Measurements from ENCODE around the gene CHAC1. TPM values are rescaled to one million over a fixed set of nuclear protein-coding genes. Genes with fewer than 3 reads are reported as not detected.

Gene CHAC1
- total and polyA plus RNA-seq, 2 of the 13 experiments (the other 11 are each of a cell fraction or from before 2014, with no cell fraction given): 0.44 TPM; not detected in 1

GRCh38 chr15:40938536-40938870 lies 14.8 kb upstream of the CHAC1 start:
- no peak for TF ChIP-seq MLLT10 (CRISPR knock-in tag; IDR thresholded peaks at IDR 0.05)
- TF ChIP-seq FOXP1 (IDR thresholded peaks at IDR 0.05): no peak
- TF ChIP-seq FOXP1 (CRISPR knock-in tag; IDR thresholded peaks at IDR 0.05): no peak
- no peak for TF ChIP-seq SIN3A (IDR thresholded peaks at IDR 0.05; ENCODE audit: borderline replicate concordance, low read depth, low read length)
- no peak for TF ChIP-seq HOXD1 (CRISPR knock-in tag; IDR thresholded peaks at IDR 0.05)
- no peak for TF ChIP-seq SIX1 (CRISPR knock-in tag; IDR thresholded peaks at IDR 0.05; ENCODE audit: borderline replicate concordance)
- TF ChIP-seq ATF6 (CRISPR knock-in tag; conservative IDR thresholded peaks at IDR 0.05): no peak
- TF ChIP-seq MTA1 (CRISPR knock-in tag; IDR thresholded peaks at IDR 0.05; ENCODE audit: borderline replicate concordance): no peak
- TF ChIP-seq ZIK1 (CRISPR knock-in tag; IDR thresholded peaks at IDR 0.05; ENCODE audit: borderline replicate concordance, low read depth): no peak
- TF ChIP-seq ZNF468 (CRISPR knock-in tag; IDR thresholded peaks at IDR 0.05): no peak
- no peak for TF ChIP-seq NR3C1 (CRISPR knock-in tag; IDR thresholded peaks at IDR 0.05)
- TF ChIP-seq TMF1 (CRISPR knock-in tag; IDR thresholded peaks at IDR 0.05; ENCODE audit: low read depth): no peak
- TF ChIP-seq ZFP36L2 (CRISPR knock-in tag; IDR thresholded peaks at IDR 0.05): no peak
- TF ChIP-seq NONO (IDR thresholded peaks at IDR 0.05): no peak
- TF ChIP-seq NONO (CRISPR knock-in tag; conservative IDR thresholded peaks at IDR 0.05): no peak
- no peak for TF ChIP-seq ONECUT2 (CRISPR knock-in tag; IDR thresholded peaks at IDR 0.05)
- TF ChIP-seq ZNF724P (CRISPR knock-in tag; IDR thresholded peaks at IDR 0.05; ENCODE audit: borderline replicate concordance): no peak
- TF ChIP-seq HMG20A (CRISPR knock-in tag; IDR thresholded peaks at IDR 0.05; ENCODE audit: borderline replicate concordance): no peak
- TF ChIP-seq ZBTB34 (CRISPR knock-in tag; IDR thresholded peaks at IDR 0.05): no peak
- TF ChIP-seq EZH2 (conservative IDR thresholded peaks at IDR 0.05; ENCODE audit: low read depth, low read length): no peak
- TF ChIP-seq GLI4 (CRISPR knock-in tag; IDR thresholded peaks at IDR 0.05; ENCODE audit: borderline replicate concordance): no peak
- no peak for TF ChIP-seq CREM (IDR thresholded peaks at IDR 0.05)
- no peak for TF ChIP-seq CREM (CRISPR knock-in tag; IDR thresholded peaks at IDR 0.05)
- DNase-seq (ENCODE audit: low spot score) (no peak), ATAC-seq (no peak), FAIRE-seq (no peak)
- H3K79me2 ChIP-seq (ENCODE audit: insufficient read depth, low read length): no peaks in the 10 kb centered on the region
- H3K27me3 ChIP-seq (ENCODE audit: control insufficient read depth in 1 of 2, insufficient read depth in 2 of 2, low read length in 2 of 2): peaks cover 0 to 20% of the 10 kb centered on the region in 2 experiments; a peak in 3 of 5 replicates
- 78% methylated on average over 3 of the region's 6 CpGs for WGBS (ENCODE audit: low lambda C conversion rate)
- ChIA-PET CTCF (ENCODE audit: low intra/inter-chr PET ratio, low total read pairs) (no interaction called here), POLR2A (no interaction called here)
- no peaks in the 10 kb centered on the region for H3K36me3 ChIP-seq (replicated peaks in 1 of 2; ENCODE audit: control insufficient read depth in 1 of 2, insufficient read depth in 2 of 2, low read length in 2 of 2)
- no peak overlapping the region for H3K4me2 ChIP-seq (ENCODE audit: low read depth, low read length)
- no peaks in the 10 kb centered on the region for H4K20me1 ChIP-seq (ENCODE audit: insufficient read depth, low read length)
- intact Hi-C loops (cut with micrococcal nuclease; ENCODE audit: unreplicated experiment) (no loop called here), in situ Hi-C loops (cut with HindIII; ENCODE audit: extremely low pct_ligation_motif_present, low pct_unique_long_range_greater_than_20kb) (no loop called here)
- no peak overlapping the region for H3K9ac ChIP-seq (ENCODE audit: insufficient read depth, low read depth, low read length)
- no peak overlapping the region for H3K4me3 ChIP-seq (replicated peaks in 1 of 3; ENCODE audit: insufficient read depth in 1 of 3, low read depth in 2 of 3, low read length in 3 of 3)
- peaks cover 75% of the 10 kb centered on the region for H3K4me1 ChIP-seq (ENCODE audit: insufficient read depth, low read length)
- H3K27ac ChIP-seq (ENCODE audit: extremely low read length, insufficient read depth, low read length): no peak overlapping the region
- no peak overlapping the region for H2AFZ ChIP-seq (ENCODE audit: low read length)
- no TSS peak for BruUV-seq (replicated peaks)
- H3K9me3 ChIP-seq (ENCODE audit: low read length): no peaks in the 10 kb centered on the region
